HFFc6 (cell line): ENCODE data around the gene NFIA. TPM values are rescaled to one million over a fixed set of nuclear protein-coding genes. Genes with fewer than 3 reads are reported as not detected.
A peak's percentile ranks its signal among the peaks of the same experiment; 100 is the strongest.

Source experiments
- DNase-seq: peaks from one replicate; pipeline ENCODE4 v3.0.0-alpha.2; 2018
- H3K27ac Mint-ChIP-seq: 2 replicates; pipeline ENCODE4 v1.8.0; 2020; ENCODE audit warnings: mild to moderate bottlenecking, mixed read lengths
- H3K27me3 Mint-ChIP-seq: 2 replicates; pipeline ENCODE4 v1.8.0; 2021; ENCODE audit warnings: mild to moderate bottlenecking, moderate library complexity, mixed read lengths; ENCODE audit not compliant: insufficient read depth
- H3K36me3 Mint-ChIP-seq: 2 replicates; pipeline ENCODE4 v1.8.0; 2021; ENCODE audit warnings: low read depth, mixed read lengths
- H3K4me1 Mint-ChIP-seq: 2 replicates; pipeline ENCODE4 v1.8.0; 2020; ENCODE audit warnings: low read depth, mixed read lengths
- H3K4me3 Mint-ChIP-seq: 2 replicates; pipeline ENCODE4 v1.8.0; 2020; ENCODE audit warnings: mild to moderate bottlenecking, moderate library complexity, mixed read lengths
- H3K9me3 Mint-ChIP-seq: 2 replicates; pipeline ENCODE4 v1.8.0; 2020; ENCODE audit warnings: mild to moderate bottlenecking, mixed read lengths
- CTCF ChIP-seq: fragments of 200-600 bp; sonication (generic); IDR thresholded peaks from 2 replicates; pipeline ENCODE4 v1.5.0; 2021; ENCODE audit warnings: antibody characterized with exemption, mild to moderate bottlenecking
- long read RNA-seq: library from polyadenylated mRNA; unstranded; transcript quantifications from one replicate; pipeline ENCODE4 v2.0.0, GENCODE V29; 2019
- total RNA-seq, 6 experiments: library from RNA; stranded (reverse); fragmentation: NEBNext Ultra II Directional; extraction: Animal tissue kit (Norgen Biotek cat#: 25700); gene quantifications; 2 replicates in 1 of 6; 3 replicates in 5 of 6; pipeline ENCODE4 v1.2.3, GENCODE V29; 2021

The NFIA gene
- 10 to 100 TPM in 4 of 6 experiments, 1 to 10 TPM in 2; 8.5 to 11.3 (median 10.4) TPM for total RNA-seq
- long read RNA-seq, full-length matches to known transcripts = 4 of 11 reads
- long read RNA-seq, partial matches to known transcripts = 1 of 11 reads
- long read RNA-seq, other reads (novel, unspliced or antisense) = 6 of 11 reads

DNA sequence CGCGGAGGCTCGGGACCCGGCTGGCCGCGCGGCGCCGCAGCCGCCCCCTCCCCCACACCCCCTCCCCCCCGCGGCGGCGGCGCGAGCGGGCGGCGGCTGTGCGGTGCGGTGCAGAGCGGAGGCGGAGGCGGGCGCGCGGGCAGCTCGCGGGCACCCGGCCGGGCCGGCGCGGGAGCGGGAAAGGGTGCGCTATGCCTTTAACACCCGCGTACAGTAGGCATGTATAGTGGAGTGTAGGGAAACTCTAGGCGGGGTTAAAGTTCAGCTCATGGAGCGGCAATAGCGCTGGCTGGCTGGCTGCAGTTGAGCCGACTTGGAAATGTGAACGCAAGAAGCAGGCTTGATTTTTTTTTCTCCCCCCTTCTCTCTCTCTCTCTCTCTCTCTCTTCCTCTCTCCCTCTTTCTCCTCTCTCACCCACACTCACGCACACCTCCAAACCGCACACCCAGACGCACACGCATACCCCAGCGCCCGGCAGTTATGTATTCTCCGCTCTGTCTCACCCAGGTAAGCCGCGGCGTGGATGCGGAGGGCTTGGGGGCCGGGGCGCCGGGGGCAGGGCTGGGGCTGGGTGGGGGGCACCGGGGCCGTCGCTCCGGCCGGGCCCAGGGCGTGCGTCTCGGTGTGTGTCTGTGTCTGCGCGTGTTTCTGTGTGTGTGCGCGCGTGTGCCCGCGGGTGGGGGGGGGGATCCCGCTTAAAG, at the start of gene NFIA:
NFIA (plus strand) TSS at position 251 of the 702 bp plus-strand sequence.
- H3K9me3 Mint-ChIP-seq = no peaks in the 10 kb centered on the region
- peaks cover 55% of the 10 kb centered on the region for H3K4me1 Mint-ChIP-seq
- DNase-seq = peak; percentile 51
- H3K36me3 Mint-ChIP-seq = no peaks in the 10 kb centered on the region
- H3K27ac Mint-ChIP-seq = peak within 1 kb of the TSS; percentile 84
- TF ChIP-seq CTCF = no peak
- peak within 1 kb of the TSS; percentile 95 for H3K4me3 Mint-ChIP-seq
- peaks cover 2% of the 10 kb centered on the region; the same call in 1 of the 2 replicates for H3K27me3 Mint-ChIP-seq

- Mint-ChIP-seq H3K4me3 (no peak overlapping the region), H3K4me1 (no peaks in the 10 kb centered on the region), H3K36me3 (no peaks in the 10 kb centered on the region), H3K27ac (no peak overlapping the region), H3K9me3 (no peaks in the 10 kb centered on the region), H3K27me3 (peaks cover 2% of the 10 kb centered on the region; the same call in 1 of the 2 replicates)
- no peak for TF ChIP-seq CTCF
- no peak for DNase-seq
Observed at GRCh38 chr1:61035880-61036279, 46.5 kb upstream of the NFIA start.

DNA sequence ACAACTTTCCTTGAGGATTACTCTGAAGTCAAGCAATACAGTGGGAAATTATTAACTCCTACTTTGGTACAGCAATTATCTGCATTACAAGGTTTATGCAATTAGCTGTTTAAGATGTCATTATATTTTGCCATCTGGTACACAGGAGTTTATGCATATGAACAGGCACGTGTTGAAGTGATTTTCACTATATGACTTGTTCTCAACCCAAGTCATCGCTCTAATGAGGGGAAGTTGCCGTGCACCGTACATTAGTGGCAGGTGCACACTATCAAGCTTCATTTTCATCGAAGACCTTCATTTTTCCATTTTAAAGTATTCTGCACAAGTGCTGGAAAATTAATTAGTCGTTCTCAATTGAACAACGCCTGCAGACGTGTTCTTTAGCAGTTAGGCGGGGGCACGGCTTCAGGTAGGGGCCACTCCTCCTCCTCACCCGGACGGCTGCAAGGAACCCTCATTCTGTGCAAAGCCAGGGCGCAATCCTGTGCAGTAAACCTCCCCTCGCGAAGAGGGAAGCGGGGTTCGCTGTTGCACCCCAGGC, 39.8 kb upstream of the NFIA start:
- Mint-ChIP-seq H3K27me3 (peaks cover 2% of the 10 kb centered on the region), H3K4me1 (no peaks in the 10 kb centered on the region), H3K4me3 (peak overlapping the region; percentile 78; the same call in 1 of the 2 replicates), H3K36me3 (no peaks in the 10 kb centered on the region), H3K9me3 (no peaks in the 10 kb centered on the region), H3K27ac (no peak overlapping the region)
- no peak for TF ChIP-seq CTCF
- no peak for DNase-seq

DNA sequence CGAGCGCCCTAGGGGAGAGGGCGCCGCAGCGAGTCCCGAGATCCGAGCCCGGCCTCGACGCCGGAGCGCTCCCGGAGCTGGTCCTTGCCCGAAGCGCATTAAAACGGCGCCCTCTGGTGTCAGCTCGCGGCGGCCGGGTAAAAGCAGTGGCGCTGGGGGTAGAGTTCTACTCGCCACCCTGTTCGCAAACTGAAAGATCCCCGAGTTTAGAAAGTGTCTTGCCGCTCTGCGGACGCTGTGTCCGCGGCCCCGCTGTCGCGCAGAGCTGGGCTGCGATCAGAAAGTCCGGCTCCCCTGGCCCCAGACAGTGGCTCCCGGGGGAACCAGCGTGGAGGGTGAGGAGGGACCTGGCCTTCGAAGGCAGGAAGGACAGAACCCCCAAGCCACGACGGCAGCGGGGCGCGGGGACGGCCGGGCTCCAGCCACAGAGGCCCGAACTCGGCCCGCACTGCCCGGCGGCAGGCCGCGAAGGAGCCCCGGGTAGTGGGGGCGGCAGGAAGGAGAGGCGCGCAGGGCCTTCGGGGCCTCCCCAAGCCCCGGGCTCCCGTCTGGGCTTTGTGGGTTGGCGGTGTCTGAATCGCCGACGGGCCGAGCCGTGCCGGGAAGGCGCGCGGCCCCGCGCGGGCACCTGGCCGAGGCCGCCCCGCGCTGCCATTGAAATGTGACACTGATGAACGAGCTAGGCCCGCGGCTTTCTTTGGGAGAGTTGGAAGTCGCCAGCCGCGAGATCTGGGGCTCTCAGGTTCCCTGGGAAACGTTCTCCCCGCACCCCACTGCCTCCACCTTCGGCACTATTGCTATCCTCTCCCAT, 39.1 kb upstream of the NFIA start:
- no peaks in the 10 kb centered on the region for H3K9me3 Mint-ChIP-seq
- no peaks in the 10 kb centered on the region for H3K4me1 Mint-ChIP-seq
- H3K36me3 Mint-ChIP-seq = no peaks in the 10 kb centered on the region
- DNase-seq = peak; percentile 49
- no peak overlapping the region for H3K27ac Mint-ChIP-seq
- peak; percentile 93 for TF ChIP-seq CTCF
- peaks cover 2% of the 10 kb centered on the region for H3K27me3 Mint-ChIP-seq
- H3K4me3 Mint-ChIP-seq = peak overlapping the region; percentile 78

DNA sequence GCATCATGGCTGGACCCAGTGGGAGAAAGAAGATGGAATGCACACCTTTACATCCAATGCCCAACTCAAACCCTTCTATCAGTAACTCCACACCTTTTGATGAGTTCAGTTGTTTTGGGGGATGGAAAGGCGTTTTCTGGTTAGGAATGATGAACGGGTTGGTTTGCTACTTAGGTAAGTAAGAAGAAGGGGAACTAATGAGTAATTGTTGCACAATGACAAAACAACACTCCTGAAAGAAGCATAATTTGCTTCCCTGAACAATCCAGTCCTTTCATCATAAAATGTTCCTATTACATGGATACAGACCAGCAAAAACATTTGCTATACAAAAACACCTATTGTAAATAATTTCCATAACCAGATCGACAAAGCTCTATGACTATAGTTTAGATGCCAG, 35.9 kb upstream of the NFIA start:
- no peak overlapping the region for H3K4me3 Mint-ChIP-seq
- no peak for DNase-seq
- H3K27ac Mint-ChIP-seq = no peak overlapping the region
- no peaks in the 10 kb centered on the region for H3K9me3 Mint-ChIP-seq
- peaks cover 3% of the 10 kb centered on the region for H3K27me3 Mint-ChIP-seq
- H3K4me1 Mint-ChIP-seq = 0 out of 2 replicates have a peak, but pooled peaks cover 5% of the 10 kb centered on the region
- H3K36me3 Mint-ChIP-seq = no peaks in the 10 kb centered on the region
- TF ChIP-seq CTCF = no peak
